Gastrocnemius medialis (tissue), 4 donors: Measurements from ENCODE around the gene CNIH3. TPM values are rescaled to one million over a fixed set of nuclear protein-coding genes. Genes with fewer than 3 reads are reported as not detected.

Experiments used
- ATAC-seq, 2 donors: fragments of 150-250 bp; one replicate each; pipeline ENCODE4 v1.9.1; 2016
- DNase-seq, 2 donors: peaks; one replicate each; pipeline ENCODE4 v3.0.0-alpha.2; 2019
- H3K27ac ChIP-seq, 4 donors: fragments of 200-600 bp; sonication (generic); 1 replicate in 1 of 4; 2 replicates in 3 of 4; pipeline ENCODE4 v1.5.1; 2016 to 2018; ENCODE audit warnings: mild to moderate bottlenecking in 2 of 4, moderate library complexity in 1 of 4
- H3K27me3 ChIP-seq, 3 donors: fragments of 200-600 bp; sonication (generic) in 2 of 3; 1 replicate in 1 of 3; 2 replicates in 2 of 3; pipeline versions ENCODE4 v1.5.1 to v1.6.0; 2016 to 2019; ENCODE audit warnings: mild to moderate bottlenecking in 1 of 3, moderate library complexity in 1 of 3
- H3K36me3 ChIP-seq, 2 donors: fragments of 200-600 bp; sonication (generic) in 1 of 2; one replicate each; pipeline ENCODE4 v1.5.1; 2017 to 2018
- H3K4me1 ChIP-seq, 2 donors: fragments of 200-600 bp; sonication (generic) in 1 of 2; one replicate each; pipeline ENCODE4 v1.5.1; 2016 to 2017; ENCODE audit warnings: mild to moderate bottlenecking in 2 of 2
- H3K4me3 ChIP-seq, 4 donors: fragments of 200-600 bp; sonication (generic) in 3 of 4; 1 replicate in 1 of 4; 2 replicates in 3 of 4; pipeline ENCODE4 v1.5.1; 2016 to 2019; ENCODE audit warnings: mild to moderate bottlenecking in 2 of 4
- H3K9me3 ChIP-seq, 3 donors: fragments of 200-600 bp; sonication (generic) in 2 of 3; 1 replicate in 1 of 3; 2 replicates in 2 of 3; pipeline ENCODE4 v1.5.1; 2016 to 2019
- POLR2A ChIP-seq, 2 donors: fragments of 450-650 bp; IDR thresholded peaks; one replicate each; pipeline ENCODE4 v1.6.1; 2017; ENCODE audit warnings: antibody characterized with exemption in 2 of 2, mild to moderate bottlenecking in 2 of 2, moderate library complexity in 2 of 2
- in situ Hi-C, 4 donors: fragments of 200-750 bp; cut with MboI; loops; one replicate each; pipeline versions ENCODE4 v1.15.0 to v1.8.0; 2017; ENCODE audit warnings: low sequenced_read_pairs in 4 of 4
- intact Hi-C: fragments of 100-400 bp; cut with DNase I; formaldehyde crosslinking; loops from one replicate; pipeline ENCODE4 v1.15.1; 2023; ENCODE audit warnings: low total_unique reads
- total RNA-seq, 4 donors: library from RNA; depleted of rRNA; stranded (reverse); fragments of >200 nt; gene quantifications; one replicate each; pipeline versions ENCODE4 v1.1.0 to v1.2.3, GENCODE V29; 2016
- TF ChIP-seq, protein P1 (sequence below), 5 experiments: fragments of 450-650 bp in 3 of 5; fragments of 200-600 bp in 2 of 5; sonication (generic) in 2 of 5; IDR thresholded peaks in 4 of 5; conservative IDR thresholded peaks in 1 of 5; 1 replicate in 4 of 5; 2 replicates in 1 of 5; pipeline ENCODE4 v1.5.1; 2016 to 2019; ENCODE audit warnings: antibody characterized with exemption in 5 of 5, mild to moderate bottlenecking in 3 of 5, moderate library complexity in 3 of 5

CNIH3 gene
- total RNA-seq, 4 donors from 2014 or later, result 0.95 to 1.6 (median 1.5) TPM; not detected in 1

DNA sequence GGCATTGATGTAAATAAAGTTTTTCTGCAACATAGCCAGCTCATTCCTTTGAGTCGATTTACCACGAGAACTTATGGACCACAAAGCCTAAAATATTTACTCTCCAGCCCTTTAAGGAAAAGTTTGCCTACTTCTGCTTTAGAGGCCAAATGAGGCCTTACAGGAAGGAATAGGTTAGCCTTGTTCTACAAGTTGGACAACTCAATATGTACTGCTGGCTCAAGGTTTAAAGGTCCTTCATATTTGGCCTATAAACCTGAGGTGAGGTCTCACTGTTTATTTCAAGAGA is 168.9 kb downstream of the CNIH3 start:
- in situ Hi-C loops (no loop called here), intact Hi-C loops (no loop called here)
- no peak overlapping the region for H3K27ac ChIP-seq
- H3K4me1 ChIP-seq, result no peaks in the 10 kb centered on the region
- TF ChIP-seq, protein P1, sequence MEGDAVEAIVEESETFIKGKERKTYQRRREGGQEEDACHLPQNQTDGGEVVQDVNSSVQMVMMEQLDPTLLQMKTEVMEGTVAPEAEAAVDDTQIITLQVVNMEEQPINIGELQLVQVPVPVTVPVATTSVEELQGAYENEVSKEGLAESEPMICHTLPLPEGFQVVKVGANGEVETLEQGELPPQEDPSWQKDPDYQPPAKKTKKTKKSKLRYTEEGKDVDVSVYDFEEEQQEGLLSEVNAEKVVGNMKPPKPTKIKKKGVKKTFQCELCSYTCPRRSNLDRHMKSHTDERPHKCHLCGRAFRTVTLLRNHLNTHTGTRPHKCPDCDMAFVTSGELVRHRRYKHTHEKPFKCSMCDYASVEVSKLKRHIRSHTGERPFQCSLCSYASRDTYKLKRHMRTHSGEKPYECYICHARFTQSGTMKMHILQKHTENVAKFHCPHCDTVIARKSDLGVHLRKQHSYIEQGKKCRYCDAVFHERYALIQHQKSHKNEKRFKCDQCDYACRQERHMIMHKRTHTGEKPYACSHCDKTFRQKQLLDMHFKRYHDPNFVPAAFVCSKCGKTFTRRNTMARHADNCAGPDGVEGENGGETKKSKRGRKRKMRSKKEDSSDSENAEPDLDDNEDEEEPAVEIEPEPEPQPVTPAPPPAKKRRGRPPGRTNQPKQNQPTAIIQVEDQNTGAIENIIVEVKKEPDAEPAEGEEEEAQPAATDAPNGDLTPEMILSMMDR (IDR thresholded peaks at IDR 0.05 in 4 of 5, conservative IDR thresholded peaks at IDR 0.05 in 1 of 5), result no peak
- no peaks in the 10 kb centered on the region for H3K36me3 ChIP-seq
- no peak overlapping the region for H3K4me3 ChIP-seq
- H3K9me3 ChIP-seq, result no peaks in the 10 kb centered on the region
- no peaks in the 10 kb centered on the region for H3K27me3 ChIP-seq
- DNase-seq (no peak), ATAC-seq (no peak)

DNA sequence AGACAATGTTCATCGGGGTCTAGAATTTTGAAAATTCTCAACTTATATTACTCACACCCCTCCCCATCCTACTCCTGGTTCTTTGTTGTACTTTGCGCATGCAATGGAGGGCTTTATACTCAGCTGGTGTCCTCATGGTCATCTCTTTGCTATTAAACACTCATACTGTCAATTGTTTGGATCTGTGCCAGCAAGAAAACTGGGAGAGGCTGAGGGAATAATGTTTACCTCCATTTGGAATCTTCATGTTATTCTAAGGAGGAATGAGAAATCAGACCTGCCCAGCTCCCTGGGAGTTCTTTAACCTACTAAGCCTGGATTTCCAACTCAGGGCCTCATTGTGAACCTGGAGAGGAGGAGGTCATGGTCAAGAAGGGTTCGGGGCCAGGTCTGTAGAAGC is 169.5 kb downstream of the CNIH3 start:
- no peak overlapping the region for H3K27ac ChIP-seq
- TF ChIP-seq POLR2A (IDR thresholded peaks at IDR 0.05), result no peak
- TF ChIP-seq, protein P1 (IDR thresholded peaks at IDR 0.05 in 4 of 5, conservative IDR thresholded peaks at IDR 0.05 in 1 of 5), result no peak
- intact Hi-C loops, result no loop called here
- ATAC-seq (no peak), DNase-seq (no peak)
- H3K9me3 ChIP-seq, result no peaks in the 10 kb centered on the region
- H3K4me1 ChIP-seq, result no peaks in the 10 kb centered on the region
- H3K4me3 ChIP-seq, result no peak overlapping the region
- in situ Hi-C loops, result no loop called here
- H3K36me3 ChIP-seq, result no peaks in the 10 kb centered on the region
- H3K27me3 ChIP-seq, result no peaks in the 10 kb centered on the region

DNA sequence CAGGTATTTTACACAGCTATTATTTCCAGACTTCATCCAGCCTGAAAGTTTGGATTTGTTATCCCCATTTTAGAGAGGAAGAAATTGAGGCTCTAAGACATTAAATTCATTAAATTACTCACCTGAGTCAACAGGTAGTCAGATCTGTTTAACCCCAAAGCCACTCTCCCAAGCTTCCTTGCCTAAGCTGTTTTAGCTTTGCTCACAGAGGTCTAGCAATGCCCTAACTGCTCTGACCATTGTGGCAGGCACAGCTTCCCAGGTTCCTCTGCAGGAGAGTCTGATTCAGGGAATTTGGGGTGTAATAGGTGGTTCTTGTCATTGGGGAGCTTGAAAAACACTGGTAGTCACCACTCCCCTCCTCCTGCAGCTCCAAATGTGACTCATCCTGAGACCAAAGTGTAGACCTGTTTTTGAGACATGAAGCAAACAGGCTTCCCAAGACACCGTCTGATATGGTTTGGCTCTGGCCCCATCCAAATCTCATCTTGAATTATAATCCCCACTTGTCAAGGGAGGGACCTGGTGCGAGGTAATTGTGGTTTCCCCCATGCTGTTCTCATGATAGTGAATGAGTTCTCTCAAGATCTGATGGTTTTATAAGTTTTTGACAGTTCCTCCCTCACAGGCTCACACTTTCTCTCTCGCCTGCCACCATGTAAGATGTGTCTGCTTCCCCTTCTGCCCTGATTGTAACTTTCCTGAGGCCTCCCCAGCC is 170.6 kb downstream of the CNIH3 start:
- Histone ChIP-seq H3K4me1 (no peaks in the 10 kb centered on the region), H3K27ac (no peak overlapping the region), H3K9me3 (no peaks in the 10 kb centered on the region), H3K27me3 (no peaks in the 10 kb centered on the region), H3K4me3 (no peak overlapping the region), H3K36me3 (no peaks in the 10 kb centered on the region)
- in situ Hi-C loops, result no loop called here
- DNase-seq, result no peak
- no peak for TF ChIP-seq POLR2A (IDR thresholded peaks at IDR 0.05)
- TF ChIP-seq, protein P1 (IDR thresholded peaks at IDR 0.05 in 4 of 5, conservative IDR thresholded peaks at IDR 0.05 in 1 of 5), result no peak
- intact Hi-C loops, result no loop called here
- no peak for ATAC-seq

DNA sequence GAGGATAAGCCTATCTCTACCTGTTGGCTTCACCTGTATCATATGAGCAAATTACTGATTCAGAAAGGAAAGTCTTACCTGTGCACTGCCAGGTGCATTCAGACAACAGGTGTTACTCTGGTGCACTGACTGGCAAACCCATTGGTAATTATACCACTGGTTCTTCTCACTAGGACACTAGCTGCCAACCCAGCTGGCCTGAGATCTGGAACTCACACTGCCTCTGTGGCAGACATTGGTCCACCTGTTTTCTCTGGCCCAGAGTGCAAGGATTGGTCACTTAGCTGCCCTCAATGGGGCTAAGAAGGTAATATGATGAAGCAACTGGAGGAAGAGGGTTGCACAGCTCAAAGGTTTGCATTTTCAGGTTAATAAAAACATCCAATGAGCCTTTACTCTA is 173.2 kb downstream of the CNIH3 start:
- H3K36me3 ChIP-seq, result no peaks in the 10 kb centered on the region
- H3K9me3 ChIP-seq, result no peaks in the 10 kb centered on the region
- no peaks in the 10 kb centered on the region for H3K27me3 ChIP-seq
- no peaks in the 10 kb centered on the region for H3K4me1 ChIP-seq
- in situ Hi-C loops, result no loop called here
- TF ChIP-seq, protein P1 (IDR thresholded peaks at IDR 0.05 in 4 of 5, conservative IDR thresholded peaks at IDR 0.05 in 1 of 5), result no peak
- TF ChIP-seq POLR2A (IDR thresholded peaks at IDR 0.05), result no peak
- H3K27ac ChIP-seq, result no peak overlapping the region
- intact Hi-C loops, result no loop called here
- DNase-seq (no peak), ATAC-seq (no peak)
- H3K4me3 ChIP-seq, result no peak overlapping the region

Other genes starting within 250 kb of the CNIH3 start
- gene WDR26, start 181.5 kb upstream of the CNIH3 start, total RNA-seq, result 10 to 100 TPM; 62.1 to 86.5 (median 74.0) TPM